Stimulated activated CD4-positive, alpha-beta T cell treated with anti-CD3 and anti-CD28 coated beads, Interleukin-12 subunit alpha, Interleukin-12 subunit beta, amount 100 ng/mL, for 4 hours (primary cell): ENCODE measurements around the gene MYH1.

Experiments
- DNase-seq: peaks from one replicate; pipeline ENCODE4 v3.0.0-alpha.2; 2020

Gene MYH1

DNA sequence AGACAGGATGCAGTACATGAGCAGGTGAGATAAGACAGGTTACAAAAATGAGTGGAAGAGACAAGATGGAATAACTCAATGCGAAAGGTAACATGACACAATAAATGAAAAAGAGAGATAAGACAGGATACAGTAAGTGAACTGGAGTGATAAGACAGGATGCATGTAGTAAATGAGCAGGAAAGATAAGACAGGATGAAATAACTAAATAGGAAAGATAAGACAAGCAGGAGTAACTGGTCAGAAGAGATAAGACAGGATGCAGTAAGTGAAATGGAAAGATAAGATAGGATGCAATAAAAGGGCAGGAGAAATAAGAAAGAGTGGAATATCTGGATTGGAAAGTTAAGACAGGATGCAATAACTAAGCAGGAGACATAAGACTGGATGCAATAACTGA is 40.6 kb downstream of the MYH1 start:
- no peak for DNase-seq

DNA sequence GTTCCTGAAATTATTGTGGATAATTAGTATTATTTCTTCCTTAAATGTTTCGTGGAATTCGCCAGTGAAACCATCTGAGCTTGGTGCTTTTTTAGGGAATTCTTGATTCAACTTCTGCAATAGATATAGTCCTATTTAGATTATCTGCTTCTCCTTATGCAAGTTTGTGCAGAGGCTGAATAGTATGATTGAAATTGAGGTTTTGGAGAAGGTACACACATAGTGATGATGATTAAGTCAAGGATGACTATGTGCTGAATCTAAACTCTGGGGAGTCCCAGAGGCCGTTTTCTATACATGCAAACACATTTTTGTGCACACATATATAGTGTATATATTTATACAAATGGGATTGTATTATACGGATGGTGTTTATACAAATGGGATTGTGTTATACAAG is 43.8 kb downstream of the MYH1 start:
- no peak for DNase-seq

DNA sequence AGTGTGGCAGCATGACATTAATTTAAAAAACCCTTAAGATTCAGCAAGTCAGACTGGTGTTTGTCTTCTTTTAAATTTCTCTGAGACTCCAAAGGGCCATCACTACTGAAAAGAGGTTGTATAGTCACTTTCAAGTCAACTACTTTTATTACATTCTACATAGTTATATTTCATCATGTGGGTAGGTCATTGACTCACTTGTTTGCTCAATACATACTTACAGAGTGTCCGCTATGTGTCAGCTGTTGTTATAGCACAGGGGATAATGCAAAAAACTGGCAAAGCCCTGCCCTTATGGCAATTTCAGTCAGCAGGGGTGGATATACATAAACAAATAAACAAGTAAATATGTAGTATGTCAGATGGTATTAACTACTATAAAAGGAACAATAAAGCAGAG is 46.5 kb downstream of the MYH1 start:
- no peak for DNase-seq

DNA sequence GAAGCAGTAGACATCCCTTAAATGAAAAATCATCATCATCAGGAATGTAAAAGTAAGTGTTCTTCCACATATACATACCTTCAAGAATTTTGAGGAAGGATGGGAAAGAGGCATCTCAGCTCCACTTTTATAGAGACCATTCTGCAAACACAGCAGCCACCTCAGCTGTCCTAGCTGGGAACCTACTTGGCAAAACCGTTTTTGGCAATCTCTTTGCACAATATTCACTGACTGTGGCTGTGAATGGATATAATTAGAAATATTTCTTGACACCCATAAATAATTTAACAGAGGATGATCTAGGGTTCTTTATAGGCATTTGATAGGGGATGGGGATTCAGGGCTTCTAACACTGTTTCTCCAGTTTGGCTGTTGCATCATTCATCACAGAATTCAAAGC is 48.9 kb downstream of the MYH1 start, which contains the start of gene MYH4:
Gene MYH4 (minus strand): TSS at position 101 of the 400 bp plus-strand sequence. CDS start 2,814 bp downstream, outside the sequence.
- DNase-seq, result no peak

DNA sequence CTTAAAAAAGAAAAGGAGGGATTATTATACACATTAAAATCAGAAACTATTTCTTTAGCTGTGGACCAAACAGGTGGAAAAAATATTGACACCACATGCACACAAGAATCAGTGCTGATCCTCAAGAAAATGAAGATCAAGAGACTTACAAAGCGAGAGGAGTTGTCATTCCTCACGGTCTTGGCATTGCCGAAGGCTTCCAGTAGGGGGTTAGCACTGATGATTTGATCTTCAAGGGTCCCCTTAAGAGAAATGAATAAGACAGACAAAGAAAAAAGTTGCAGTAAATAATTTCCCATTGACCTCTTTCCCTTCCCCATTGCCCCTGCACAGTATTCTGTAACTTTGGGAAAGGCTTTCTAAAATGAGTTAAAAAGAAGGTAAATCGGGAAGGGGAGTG is 54.9 kb downstream of the MYH1 start:
- no peak for DNase-seq

DNA sequence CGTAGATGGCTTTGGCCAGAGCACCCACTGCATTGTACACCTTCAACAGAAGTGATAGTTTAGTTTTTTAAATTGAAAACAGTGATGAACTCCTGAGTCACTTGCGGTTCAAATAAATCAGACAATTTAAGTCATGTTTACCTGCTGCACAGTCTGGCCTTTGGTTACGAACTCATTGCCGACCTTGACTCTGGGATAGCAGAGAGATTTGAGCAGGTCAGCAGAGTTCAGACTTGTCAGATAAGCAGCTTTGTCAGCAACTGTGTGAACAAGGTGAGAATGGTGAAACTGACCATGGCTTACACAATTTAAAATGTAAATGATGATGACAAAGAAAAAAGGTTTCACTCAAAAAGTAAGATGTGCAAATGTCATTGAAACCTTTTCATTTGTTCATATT is 58.3 kb downstream of the MYH1 start:
- DNase-seq, result no peak

DNA sequence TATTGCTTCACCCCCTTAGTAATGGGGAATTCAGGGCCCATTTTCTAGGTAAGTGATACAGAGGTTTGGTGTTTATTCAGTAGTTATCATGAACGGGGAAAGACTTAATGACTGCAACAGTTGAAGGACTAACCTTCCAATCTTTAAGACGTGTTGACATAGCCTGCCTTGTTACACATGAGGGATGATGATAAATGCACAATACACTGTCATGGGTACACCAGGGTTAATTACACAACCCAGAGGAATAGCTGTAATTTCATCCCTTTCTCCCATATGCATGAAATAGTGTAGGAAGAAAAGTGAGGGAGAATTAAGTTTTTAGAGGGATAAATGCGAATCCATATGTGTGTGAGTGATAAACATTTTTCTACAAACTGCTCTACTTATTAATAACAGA is 59.6 kb downstream of the MYH1 start:
- DNase-seq, result no peak

DNA sequence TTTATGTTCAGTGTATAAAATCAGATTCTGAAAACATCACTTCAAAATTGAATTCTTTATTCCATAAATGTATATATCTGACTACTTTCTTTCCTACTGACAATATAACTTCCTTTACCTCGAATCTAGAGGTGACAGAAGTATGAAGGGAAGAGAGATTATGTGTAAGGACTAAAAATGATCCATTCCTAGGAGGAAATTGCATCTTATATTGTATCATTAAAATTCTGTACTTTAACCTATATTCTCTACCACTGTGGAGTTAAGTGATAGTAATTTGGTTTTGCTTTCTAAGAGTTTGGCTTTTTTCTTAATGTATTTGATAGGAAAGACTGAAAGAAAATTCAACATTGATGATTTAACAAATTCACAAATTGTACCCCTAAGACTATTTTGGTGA is 60.4 kb downstream of the MYH1 start:
- DNase-seq, result no peak

DNA sequence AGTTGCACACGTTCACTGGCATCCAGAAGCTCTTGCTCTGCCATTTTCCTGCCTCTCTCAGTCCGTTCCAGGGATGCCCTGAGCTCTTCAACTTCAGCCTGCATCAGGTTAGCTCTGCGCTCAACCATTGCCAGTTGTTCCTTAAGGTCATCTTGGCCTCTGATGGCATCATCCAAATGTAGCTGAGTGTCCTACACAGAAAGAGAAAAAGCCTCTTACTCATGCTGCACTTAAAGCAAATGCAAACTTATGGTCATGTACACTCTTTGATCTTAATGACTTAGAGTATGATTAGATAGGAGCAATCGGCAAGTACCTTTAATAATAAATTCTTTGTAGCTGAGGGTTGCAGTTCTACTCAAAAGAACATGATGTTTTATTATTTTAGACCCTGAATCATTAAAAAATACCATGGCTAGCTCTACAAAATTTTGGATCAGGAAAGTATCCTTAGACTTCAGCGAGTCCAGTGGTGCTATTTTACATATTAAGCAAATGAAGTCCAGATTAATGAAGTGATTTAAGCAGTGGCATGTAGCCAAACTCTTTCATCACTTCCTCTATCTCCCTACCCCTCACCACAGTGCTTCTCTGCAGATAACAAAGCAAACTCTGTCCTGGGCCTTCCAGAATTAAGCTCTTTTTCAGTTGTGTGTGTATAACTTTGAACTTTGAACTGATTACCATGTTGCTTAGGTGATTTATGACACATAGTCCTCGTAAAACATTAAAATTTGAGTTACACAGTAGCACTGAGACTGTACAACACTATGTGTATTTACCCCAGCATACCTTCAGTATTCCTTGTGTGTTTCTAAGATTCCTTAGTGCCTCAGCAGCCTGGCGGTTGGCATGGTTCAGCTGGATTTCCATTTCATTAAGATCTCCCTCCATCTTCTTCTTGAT is 71.1 kb downstream of the MYH1 start:
- no peak for DNase-seq
